Epithelial cell of proximal tubule (primary cell): ENCODE data around the gene PLA2G2E. TPM values are rescaled to one million over a fixed set of nuclear protein-coding genes. Genes with fewer than 3 reads are reported as not detected.

Source experiments
- DNase-seq: peaks from one replicate; pipeline ENCODE4 v3.0.0-alpha.2; 2011; ENCODE audit warnings: low read depth
- H3K4me3 ChIP-seq: 2 replicates; pipeline ENCODE4 v1.5.1; 2011; ENCODE audit warnings: low read depth, mild to moderate bottlenecking, low read length
- total RNA-seq: library from RNA; depleted of rRNA; stranded (reverse); fragments of >200 nt; gene quantifications from 2 replicates; pipeline ENCODE4 v1.2.3, GENCODE V29; 2015
- TF ChIP-seq, protein P1 (sequence below): conservative IDR thresholded peaks from 2 replicates; pipeline ENCODE4 v1.5.1; 2012; ENCODE audit warnings: low read depth, mild to moderate bottlenecking, low read length

Gene PLA2G2E
- total RNA-seq, 1 donor from 2014 or later, result not detected

DNA sequence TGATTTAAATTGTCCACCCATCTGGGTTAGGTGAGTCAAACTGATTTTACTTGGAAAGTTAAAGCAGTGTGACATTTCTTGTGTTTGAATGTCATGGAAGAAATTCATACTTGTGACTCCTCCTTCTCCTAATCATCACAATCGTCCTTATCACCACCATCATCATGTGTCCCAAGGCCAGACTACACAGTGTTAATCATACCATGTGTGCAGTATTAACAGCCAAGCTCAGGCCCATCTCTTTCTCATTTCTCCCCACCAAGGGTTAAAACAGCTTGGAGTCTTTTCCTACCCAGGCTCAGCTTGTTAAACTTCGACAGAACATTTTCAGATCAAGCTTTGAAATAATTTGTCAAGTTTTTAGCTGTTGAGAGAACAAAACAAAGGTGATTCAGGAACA, 22.5 kb upstream of the PLA2G2E start:
- DNase-seq, result no peak
- no peak overlapping the region for H3K4me3 ChIP-seq
- TF ChIP-seq, protein P1, sequence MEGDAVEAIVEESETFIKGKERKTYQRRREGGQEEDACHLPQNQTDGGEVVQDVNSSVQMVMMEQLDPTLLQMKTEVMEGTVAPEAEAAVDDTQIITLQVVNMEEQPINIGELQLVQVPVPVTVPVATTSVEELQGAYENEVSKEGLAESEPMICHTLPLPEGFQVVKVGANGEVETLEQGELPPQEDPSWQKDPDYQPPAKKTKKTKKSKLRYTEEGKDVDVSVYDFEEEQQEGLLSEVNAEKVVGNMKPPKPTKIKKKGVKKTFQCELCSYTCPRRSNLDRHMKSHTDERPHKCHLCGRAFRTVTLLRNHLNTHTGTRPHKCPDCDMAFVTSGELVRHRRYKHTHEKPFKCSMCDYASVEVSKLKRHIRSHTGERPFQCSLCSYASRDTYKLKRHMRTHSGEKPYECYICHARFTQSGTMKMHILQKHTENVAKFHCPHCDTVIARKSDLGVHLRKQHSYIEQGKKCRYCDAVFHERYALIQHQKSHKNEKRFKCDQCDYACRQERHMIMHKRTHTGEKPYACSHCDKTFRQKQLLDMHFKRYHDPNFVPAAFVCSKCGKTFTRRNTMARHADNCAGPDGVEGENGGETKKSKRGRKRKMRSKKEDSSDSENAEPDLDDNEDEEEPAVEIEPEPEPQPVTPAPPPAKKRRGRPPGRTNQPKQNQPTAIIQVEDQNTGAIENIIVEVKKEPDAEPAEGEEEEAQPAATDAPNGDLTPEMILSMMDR, result no peak

DNA sequence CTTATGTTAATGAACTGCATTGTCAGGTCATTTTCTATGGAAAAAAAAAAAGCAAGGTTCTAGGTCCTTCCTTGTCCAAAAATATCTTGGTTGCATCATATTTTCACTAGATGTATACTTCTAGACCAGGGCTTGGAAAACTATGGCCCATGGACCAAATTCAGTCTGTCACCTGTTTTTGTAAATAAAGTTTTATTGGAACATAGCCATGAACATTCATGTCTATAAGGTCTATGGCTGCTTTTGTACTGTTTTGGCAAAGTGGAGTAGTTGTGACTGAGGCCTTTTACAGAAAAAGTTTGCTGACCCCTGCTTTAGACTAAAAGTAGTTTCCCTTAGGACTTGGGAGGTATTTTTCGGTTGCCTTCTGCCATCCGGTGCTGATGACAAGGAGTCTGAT, 19.2 kb upstream of the PLA2G2E start:
- no peak for DNase-seq
- TF ChIP-seq, protein P1, result no peak
- no peak overlapping the region for H3K4me3 ChIP-seq

DNA sequence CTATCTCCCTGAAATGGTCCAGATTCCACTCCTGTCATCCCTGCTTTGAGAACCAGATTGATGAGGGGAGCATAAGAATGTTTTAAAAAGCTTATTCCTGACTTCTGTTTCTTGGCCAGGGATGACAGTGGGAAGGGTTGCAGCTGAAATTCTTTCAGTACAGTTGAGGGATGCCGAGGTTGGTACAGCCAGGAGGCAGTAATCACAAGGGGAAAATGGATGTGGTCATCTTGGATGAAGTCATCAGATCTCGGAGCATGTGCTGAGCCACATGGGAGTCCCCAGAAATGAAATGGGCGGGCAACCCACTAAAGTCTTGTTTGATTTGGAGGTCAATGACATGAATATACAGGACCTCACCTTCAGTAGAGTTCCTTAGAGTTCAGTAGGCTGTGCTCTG, 18.7 kb upstream of the PLA2G2E start:
- no peak for DNase-seq
- TF ChIP-seq, protein P1, result no peak
- no peak overlapping the region for H3K4me3 ChIP-seq

DNA sequence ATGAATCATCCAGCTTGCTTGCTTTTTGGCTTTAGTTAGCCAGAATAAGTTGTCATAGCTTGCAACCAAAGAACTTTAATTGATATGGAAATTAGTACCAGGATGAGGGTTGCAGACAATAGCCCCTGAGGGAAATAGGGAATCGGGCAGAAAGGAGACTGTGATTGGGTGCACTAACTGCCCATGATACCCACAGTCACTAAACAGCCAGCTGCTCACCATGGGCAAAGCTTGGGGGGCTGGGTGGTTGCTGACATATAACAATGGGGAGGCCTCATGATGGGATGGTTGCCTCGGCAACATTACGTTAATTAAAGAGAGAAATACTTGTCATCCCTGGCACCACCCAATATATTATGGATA, 17.8 kb upstream of the PLA2G2E start:
- TF ChIP-seq, protein P1, result no peak
- no peak for DNase-seq
- no peak overlapping the region for H3K4me3 ChIP-seq

DNA sequence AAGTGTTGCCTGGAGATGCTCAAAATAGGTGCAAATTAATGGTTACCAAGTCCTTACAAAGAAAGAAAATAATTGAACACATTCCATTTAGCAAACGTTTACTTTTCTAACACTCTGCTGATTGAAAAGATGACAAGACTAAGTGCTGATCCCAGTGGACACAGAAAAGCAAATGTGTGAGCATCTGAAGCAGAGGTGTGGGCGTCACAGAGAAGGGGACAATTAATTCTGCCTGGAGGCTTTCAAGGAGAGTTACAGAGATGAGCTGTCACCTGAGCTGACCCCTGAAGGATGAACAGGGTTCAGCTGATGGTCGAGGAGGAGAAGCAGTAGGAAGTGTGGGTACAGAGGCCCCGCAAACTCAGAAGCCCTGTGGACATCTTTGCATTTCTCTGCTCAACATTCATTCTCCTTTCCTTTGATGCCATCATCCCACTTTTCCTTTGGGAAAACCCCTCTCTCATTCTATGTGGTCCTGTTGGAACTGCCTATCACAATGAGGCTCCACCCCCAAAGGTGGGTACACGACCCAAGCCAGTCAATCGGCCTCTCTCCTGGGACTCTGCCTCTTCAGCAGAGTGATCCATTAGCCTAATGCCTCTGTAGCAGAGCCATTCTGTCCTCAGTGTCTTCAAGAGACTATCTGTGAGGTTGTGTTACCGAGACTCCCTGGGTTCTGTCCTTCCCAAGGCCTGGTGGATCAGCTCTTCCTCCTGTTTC, 17.2 kb upstream of the PLA2G2E start:
- no peak overlapping the region for H3K4me3 ChIP-seq
- TF ChIP-seq, protein P1, result no peak
- DNase-seq, result no peak

DNA sequence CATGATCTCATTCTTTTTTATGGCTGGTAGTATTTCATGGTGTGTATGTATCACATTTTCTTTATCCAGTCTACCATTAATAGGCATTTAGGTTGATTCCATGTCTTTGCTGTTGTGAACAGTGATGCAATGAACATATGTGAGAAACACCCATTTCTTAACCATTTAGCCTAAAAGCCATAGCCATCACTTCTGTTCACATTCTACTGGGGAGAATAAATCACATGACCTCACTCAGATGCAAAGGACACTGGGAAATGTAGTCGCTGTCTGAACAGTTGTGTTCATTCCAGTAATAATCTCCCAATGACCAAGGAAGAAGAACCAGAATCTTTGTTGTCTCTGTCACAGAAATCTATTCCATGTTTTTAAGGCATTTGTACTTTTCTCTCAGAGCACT, 15.1 kb upstream of the PLA2G2E start:
- TF ChIP-seq, protein P1, result no peak
- no peak overlapping the region for H3K4me3 ChIP-seq
- DNase-seq, result no peak

DNA sequence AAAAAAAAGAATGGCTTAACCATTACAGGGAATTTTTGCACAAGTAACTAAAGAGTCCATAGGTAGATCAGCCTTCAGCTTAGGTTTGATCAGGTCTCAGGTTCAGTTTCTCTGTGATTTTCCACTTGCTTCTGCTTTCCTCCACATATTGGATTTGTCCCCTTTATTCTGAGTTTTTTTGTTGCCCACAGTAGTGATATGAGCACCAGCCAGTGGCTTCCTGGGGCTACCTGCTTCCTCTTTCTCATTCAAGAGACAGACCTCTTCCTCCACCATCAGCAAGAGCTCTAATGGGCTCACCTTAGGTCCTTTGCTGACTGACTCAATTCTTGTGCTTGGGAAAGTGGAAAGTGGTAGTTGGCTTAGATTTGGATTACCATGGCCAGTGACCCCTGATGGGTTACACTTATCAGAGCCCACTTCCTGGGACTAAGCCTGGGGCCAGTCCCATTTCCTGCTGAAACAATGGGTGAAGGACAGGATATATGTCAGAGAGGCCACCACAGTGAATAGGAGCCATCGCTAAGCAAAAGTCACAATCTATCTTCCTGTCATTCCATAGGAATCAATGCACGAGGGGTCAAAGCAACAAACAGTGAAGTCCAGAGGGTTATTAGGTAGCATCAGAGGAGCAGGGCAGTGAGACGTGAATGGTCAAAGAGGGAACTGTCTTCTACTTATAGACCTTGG, 12.8 kb upstream of the PLA2G2E start:
- DNase-seq, result no peak
- TF ChIP-seq, protein P1, result no peak
- no peak overlapping the region for H3K4me3 ChIP-seq
